ENCODE data around the gene AGBL4. TPM values are rescaled to one million over a fixed set of nuclear protein-coding genes. Genes with fewer than 3 reads are reported as not detected.
A peak's percentile ranks its signal among the peaks of the same experiment; 100 is the strongest.

Gene AGBL4
- total RNA-seq, 2 experiments from 2014 or later, result not detected

DNA sequence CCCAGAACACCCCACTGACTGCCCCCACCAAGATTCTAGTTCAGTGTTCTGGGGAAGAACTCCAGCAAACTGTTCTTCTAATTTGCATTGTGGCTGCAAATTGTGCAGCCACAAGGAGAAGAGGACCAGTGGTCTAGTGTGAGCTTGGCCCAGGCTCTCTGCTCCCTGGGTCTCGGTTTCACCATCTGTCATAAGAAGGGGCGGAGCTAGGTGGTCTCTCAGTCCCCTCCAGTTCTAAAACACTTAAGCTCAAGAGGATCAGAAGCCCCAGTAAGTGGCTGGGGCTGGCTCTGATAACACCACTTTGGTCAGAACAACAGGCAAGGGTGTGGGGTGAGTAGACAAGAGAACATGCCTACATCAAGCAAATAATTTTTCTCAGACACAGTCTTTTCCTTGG, 1346.9 kb downstream of the AGBL4 start:
- H3K9me3 Mint-ChIP-seq (ENCODE audit: low read depth), result no peaks in the 10 kb centered on the region
- intact Hi-C loops (cut with DNase I, micrococcal nuclease), result loop anchor here (1.0 to 10.0 kb wide), 5 partner anchors 140 to 1672 kb away; no protein-coding TSS in a partner anchor
- no peaks in the 10 kb centered on the region for H3K36me3 Mint-ChIP-seq (ENCODE audit: low read depth)
- ATAC-seq (no peak), DNase-seq (no peak)
- no peak overlapping the region for H3K27ac Mint-ChIP-seq
- CTCF ChIA-PET, result interaction anchor here (0.6 to 2.4 kb wide), 18 partner anchors 16 to 1672 kb away, joined by 3 to 23 read pairs (median 4); no protein-coding TSS in a partner anchor
- no peaks in the 10 kb centered on the region for H3K4me1 Mint-ChIP-seq
- H3K4me3 Mint-ChIP-seq, result no peak overlapping the region
- peaks cover 20% of the 10 kb centered on the region for H3K27me3 Mint-ChIP-seq
- POLR2A ChIA-PET, result no interaction called here

DNA sequence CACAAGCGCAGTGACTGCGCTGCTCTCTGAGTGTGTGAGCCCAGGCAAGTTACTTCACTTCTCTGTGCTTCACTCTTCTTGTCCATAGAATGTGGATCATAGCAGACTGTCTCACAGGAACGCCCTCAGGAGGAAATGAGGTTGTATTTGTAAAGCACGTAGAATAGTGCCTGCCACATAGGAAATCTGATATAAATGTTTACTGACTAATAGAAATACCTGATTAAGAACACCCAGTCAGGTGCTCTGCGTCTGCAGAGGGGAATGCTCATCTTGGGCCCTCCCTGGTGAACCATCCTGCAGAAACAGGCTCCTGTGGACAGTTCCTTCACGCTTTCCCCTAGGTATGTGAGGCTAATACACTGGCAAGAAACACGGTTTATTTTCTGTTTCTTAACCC, 1347.4 kb downstream of the AGBL4 start:
- ATAC-seq, result no peak
- H3K27me3 Mint-ChIP-seq, result peaks cover 20% of the 10 kb centered on the region
- ChIA-PET CTCF (interaction anchor here (0.6 to 1.3 kb wide), 3 partner anchors 196 to 1596 kb away, joined by 3 read pairs; no protein-coding TSS in a partner anchor), POLR2A (no interaction called here)
- no peaks in the 10 kb centered on the region for H3K4me1 Mint-ChIP-seq
- no peak overlapping the region for H3K4me3 Mint-ChIP-seq
- H3K27ac Mint-ChIP-seq, result no peak overlapping the region
- no peaks in the 10 kb centered on the region for H3K36me3 Mint-ChIP-seq (ENCODE audit: low read depth)
- H3K9me3 Mint-ChIP-seq (ENCODE audit: low read depth), result no peaks in the 10 kb centered on the region
- intact Hi-C loops (cut with DNase I, micrococcal nuclease), result loop anchor here (2.0 to 10.0 kb wide), 4 partner anchors 198 to 1672 kb away; no protein-coding TSS in a partner anchor
- DNase-seq, result no peak

GRCh38 chr1:48675251-48675650, 1348.5 kb downstream of the AGBL4 start:
- ATAC-seq (no peak), DNase-seq (no peak)
- H3K36me3 Mint-ChIP-seq (ENCODE audit: low read depth), result no peaks in the 10 kb centered on the region
- intact Hi-C loops (cut with DNase I, micrococcal nuclease), result loop anchor here (5.0 to 10.0 kb wide), 3 partner anchors 200 to 1672 kb away; no protein-coding TSS in a partner anchor
- no peaks in the 10 kb centered on the region for H3K4me1 Mint-ChIP-seq
- POLR2A ChIA-PET, result no interaction called here
- CTCF ChIA-PET, result no interaction called here
- H3K27ac Mint-ChIP-seq, result no peak overlapping the region
- no peaks in the 10 kb centered on the region for H3K9me3 Mint-ChIP-seq (ENCODE audit: low read depth)
- H3K27me3 Mint-ChIP-seq, result peaks cover 20% of the 10 kb centered on the region
- H3K4me3 Mint-ChIP-seq, result no peak overlapping the region

DNA sequence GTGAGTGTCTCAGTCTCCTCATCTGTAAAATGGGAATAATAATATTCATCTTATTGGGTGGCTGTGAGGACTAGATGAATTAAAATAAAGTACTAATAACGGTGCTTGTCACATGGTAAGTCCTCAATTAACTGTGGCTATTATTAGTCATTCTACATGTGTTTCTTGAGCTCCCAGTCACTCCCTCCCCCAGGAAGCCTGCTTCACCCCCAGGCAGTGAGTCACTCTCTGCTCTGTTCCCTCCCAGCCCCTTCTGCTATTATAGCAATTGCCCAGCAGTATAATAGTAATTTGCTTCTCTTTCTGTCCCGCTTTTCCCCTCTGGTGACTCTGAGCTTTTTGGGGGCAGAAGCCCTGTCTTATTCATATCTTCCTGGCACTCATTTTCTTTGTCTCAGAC, 1349.1 kb downstream of the AGBL4 start:
- H3K4me3 Mint-ChIP-seq, result no peak overlapping the region
- no peaks in the 10 kb centered on the region for H3K9me3 Mint-ChIP-seq (ENCODE audit: low read depth)
- no peak overlapping the region for H3K27ac Mint-ChIP-seq
- H3K27me3 Mint-ChIP-seq, result peaks cover 21% of the 10 kb centered on the region
- CTCF ChIA-PET, result interaction anchor here (0.5 kb wide), 1 partner anchor 1103 kb away, joined by 4 read pairs; no protein-coding TSS in a partner anchor
- no peak for DNase-seq
- intact Hi-C loops (cut with DNase I, micrococcal nuclease), result loop anchor here (5.0 to 10.0 kb wide), 3 partner anchors 200 to 1673 kb away; no protein-coding TSS in a partner anchor
- POLR2A ChIA-PET, result no interaction called here
- no peaks in the 10 kb centered on the region for H3K4me1 Mint-ChIP-seq
- no peak for ATAC-seq
- H3K36me3 Mint-ChIP-seq (ENCODE audit: low read depth), result no peaks in the 10 kb centered on the region

DNA sequence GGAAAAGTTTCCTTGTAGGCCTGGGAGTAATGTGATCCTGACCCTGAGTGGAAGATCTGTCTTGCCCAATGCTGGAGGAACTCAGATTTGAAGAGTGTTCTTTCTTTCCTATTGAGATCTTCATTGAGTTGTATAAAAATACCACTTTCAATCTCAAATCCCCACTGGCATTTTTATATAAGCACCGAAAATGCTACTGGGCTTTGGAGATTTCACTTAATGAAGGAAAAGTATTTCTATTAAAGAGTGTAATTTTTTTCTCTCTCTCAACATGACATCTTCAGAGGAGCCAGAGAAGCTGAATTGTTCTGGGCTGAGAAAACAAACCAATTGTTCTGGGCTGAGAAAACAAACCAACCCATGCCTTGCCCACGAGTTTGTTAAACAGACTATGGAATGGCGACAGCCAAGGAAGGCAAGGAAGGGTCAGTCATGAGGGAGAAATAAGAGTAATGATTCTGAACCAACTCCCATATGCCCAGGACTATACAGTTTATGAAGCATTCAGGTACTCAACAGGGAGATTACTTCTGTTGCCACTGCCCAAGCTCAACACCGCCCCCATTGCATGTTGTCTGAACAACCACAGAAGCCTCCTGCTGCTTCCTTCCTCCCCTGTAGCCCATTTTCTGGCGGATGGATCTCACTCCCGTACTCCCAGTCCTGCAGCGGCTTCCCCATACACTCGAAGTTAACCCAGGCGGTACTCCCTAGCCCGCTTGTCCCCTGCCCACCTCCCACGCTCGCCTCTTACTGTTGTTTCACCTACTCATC, 1350.2 kb downstream of the AGBL4 start:
- no peaks in the 10 kb centered on the region for H3K9me3 Mint-ChIP-seq (ENCODE audit: low read depth)
- DNase-seq, result peak; percentile 8
- H3K36me3 Mint-ChIP-seq (ENCODE audit: low read depth), result no peaks in the 10 kb centered on the region
- H3K4me1 Mint-ChIP-seq, result no peaks in the 10 kb centered on the region
- ATAC-seq, result no peak
- H3K27me3 Mint-ChIP-seq, result peaks cover 25% of the 10 kb centered on the region
- ChIA-PET CTCF (interaction anchor here (0.6 kb wide), 1 partner anchor 9 kb away, joined by 3 read pairs; no protein-coding TSS in a partner anchor), POLR2A (no interaction called here)
- H3K4me3 Mint-ChIP-seq, result no peak overlapping the region
- no peak overlapping the region for H3K27ac Mint-ChIP-seq
- intact Hi-C loops (cut with DNase I, micrococcal nuclease), result loop anchor here in 1 of 2 experiments (10.0 kb wide), 1 partner anchor 201 kb away; no protein-coding TSS in a partner anchor

GRCh38 chr1:48671578-48671977, 1352.2 kb downstream of the AGBL4 start:
- ATAC-seq, result no peak
- ChIA-PET POLR2A (no interaction called here), CTCF (no interaction called here)
- Mint-ChIP-seq H3K36me3 (ENCODE audit: low read depth) (no peaks in the 10 kb centered on the region), H3K4me1 (no peaks in the 10 kb centered on the region), H3K27me3 (peaks cover 23% of the 10 kb centered on the region), H3K4me3 (no peak overlapping the region), H3K27ac (no peak overlapping the region), H3K9me3 (ENCODE audit: low read depth) (no peaks in the 10 kb centered on the region)
- intact Hi-C loops (cut with DNase I, micrococcal nuclease), result loop anchor here in 1 of 2 experiments (10.0 kb wide), 1 partner anchor 203 kb away; no protein-coding TSS in a partner anchor
- no peak for DNase-seq

DNA sequence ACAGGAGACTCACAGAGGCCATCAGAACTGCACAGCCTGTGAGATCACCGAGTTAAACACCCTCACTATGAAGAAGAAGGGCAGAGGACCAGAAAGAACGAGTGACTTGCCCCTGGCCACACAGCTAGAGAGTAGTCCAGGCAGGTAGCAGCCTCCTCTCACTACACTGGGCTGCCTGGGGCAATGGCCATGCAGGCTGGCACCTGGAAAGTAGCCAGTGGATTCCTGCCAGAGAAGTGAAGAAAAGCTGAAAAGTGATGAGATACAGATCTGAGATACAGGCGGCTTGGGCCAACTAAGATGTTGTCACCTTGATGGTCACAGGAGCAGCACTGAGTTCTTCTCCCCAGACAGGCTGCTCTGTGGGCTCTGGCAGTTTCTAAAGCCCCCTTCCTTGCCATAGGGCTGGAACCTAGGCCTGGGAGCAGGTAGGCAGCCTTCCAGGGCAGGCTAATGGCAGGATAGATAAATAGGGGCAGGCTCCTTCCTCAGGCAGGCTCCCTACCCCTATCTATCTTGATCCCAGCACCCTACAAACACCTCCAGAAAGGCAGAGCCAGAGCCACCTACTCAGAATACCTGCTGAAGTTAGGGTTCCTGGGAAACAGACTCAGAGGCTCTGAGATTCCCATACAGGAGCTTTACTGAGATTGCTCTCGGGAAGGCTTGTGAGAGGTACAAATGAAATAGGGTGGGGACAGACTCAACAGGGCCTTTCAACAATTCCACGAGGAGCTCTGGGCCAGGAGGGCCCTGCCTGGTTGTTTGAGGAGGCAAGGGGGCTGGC, 1353.3 kb downstream of the AGBL4 start:
- ATAC-seq (no peak), DNase-seq (no peak)
- H3K9me3 Mint-ChIP-seq (ENCODE audit: low read depth), result no peaks in the 10 kb centered on the region
- peaks cover 23% of the 10 kb centered on the region for H3K27me3 Mint-ChIP-seq
- H3K4me3 Mint-ChIP-seq, result no peak overlapping the region
- H3K4me1 Mint-ChIP-seq, result no peaks in the 10 kb centered on the region
- H3K27ac Mint-ChIP-seq, result no peak overlapping the region
- CTCF ChIA-PET, result no interaction called here
- no peaks in the 10 kb centered on the region for H3K36me3 Mint-ChIP-seq (ENCODE audit: low read depth)
- intact Hi-C loops (cut with DNase I, micrococcal nuclease), result loop anchor here in 1 of 2 experiments (10.0 kb wide), 1 partner anchor 204 kb away; no protein-coding TSS in a partner anchor
- POLR2A ChIA-PET, result no interaction called here

DNA sequence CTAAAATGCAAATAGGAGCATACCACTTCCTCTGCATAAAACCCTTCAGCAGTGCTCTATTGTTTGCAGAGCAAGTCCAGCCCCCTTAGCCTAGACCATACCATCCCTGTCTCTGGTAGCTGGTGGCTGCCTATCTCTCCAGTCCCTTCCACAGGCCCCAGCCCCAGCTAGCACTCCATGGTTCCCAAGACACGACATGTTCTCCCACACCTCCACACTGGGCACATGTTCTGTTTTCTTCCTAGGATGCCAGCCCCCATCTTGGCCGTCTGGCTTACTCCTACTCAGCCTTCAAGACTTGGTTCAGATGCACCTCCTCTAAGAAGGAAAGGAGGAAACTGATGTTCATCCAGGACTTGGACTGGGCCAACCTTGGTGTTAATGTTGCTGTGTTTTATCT, 1355.4 kb downstream of the AGBL4 start:
- ChIA-PET CTCF (interaction anchor here (0.8 kb wide), 1 partner anchor 10 kb away, joined by 3 read pairs; no protein-coding TSS in a partner anchor), POLR2A (no interaction called here)
- H3K4me1 Mint-ChIP-seq, result no peaks in the 10 kb centered on the region
- DNase-seq, result no peak
- no peaks in the 10 kb centered on the region for H3K36me3 Mint-ChIP-seq (ENCODE audit: low read depth)
- ATAC-seq, result no peak
- H3K27ac Mint-ChIP-seq, result no peak overlapping the region
- intact Hi-C loops (cut with DNase I, micrococcal nuclease), result no loop called here
- H3K27me3 Mint-ChIP-seq, result peaks cover 8% of the 10 kb centered on the region
- H3K4me3 Mint-ChIP-seq, result no peak overlapping the region
- no peaks in the 10 kb centered on the region for H3K9me3 Mint-ChIP-seq (ENCODE audit: low read depth)

DNA sequence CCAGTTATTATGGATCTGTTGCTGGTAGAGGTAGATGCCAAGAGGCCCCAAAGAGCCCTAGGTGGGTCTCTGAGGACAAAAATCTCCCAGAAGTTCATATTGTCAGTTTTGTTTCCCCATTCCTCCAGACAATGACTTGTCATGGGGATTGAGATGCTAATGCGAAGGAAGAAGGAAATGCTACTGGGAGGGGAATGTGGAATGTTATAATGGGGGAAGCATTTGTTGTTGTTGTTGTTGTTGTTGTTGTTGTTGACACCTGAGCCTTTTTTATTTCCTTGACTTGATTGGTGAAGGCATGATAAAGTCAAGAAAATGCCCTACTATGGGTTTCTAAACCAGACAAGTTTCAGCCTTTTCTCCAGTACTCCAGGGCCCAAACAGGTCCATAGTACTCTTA, 1356.0 kb downstream of the AGBL4 start:
- no peaks in the 10 kb centered on the region for H3K9me3 Mint-ChIP-seq (ENCODE audit: low read depth)
- no peak overlapping the region for H3K4me3 Mint-ChIP-seq
- no peaks in the 10 kb centered on the region for H3K4me1 Mint-ChIP-seq
- CTCF ChIA-PET, result interaction anchor here (0.8 kb wide), 1 partner anchor 11 kb away, joined by 3 read pairs; no protein-coding TSS in a partner anchor
- POLR2A ChIA-PET, result no interaction called here
- no peak for DNase-seq
- H3K27ac Mint-ChIP-seq, result no peak overlapping the region
- no peaks in the 10 kb centered on the region for H3K36me3 Mint-ChIP-seq (ENCODE audit: low read depth)
- no peak for ATAC-seq
- intact Hi-C loops (cut with DNase I, micrococcal nuclease), result no loop called here
- H3K27me3 Mint-ChIP-seq, result peaks cover 8% of the 10 kb centered on the region

DNA sequence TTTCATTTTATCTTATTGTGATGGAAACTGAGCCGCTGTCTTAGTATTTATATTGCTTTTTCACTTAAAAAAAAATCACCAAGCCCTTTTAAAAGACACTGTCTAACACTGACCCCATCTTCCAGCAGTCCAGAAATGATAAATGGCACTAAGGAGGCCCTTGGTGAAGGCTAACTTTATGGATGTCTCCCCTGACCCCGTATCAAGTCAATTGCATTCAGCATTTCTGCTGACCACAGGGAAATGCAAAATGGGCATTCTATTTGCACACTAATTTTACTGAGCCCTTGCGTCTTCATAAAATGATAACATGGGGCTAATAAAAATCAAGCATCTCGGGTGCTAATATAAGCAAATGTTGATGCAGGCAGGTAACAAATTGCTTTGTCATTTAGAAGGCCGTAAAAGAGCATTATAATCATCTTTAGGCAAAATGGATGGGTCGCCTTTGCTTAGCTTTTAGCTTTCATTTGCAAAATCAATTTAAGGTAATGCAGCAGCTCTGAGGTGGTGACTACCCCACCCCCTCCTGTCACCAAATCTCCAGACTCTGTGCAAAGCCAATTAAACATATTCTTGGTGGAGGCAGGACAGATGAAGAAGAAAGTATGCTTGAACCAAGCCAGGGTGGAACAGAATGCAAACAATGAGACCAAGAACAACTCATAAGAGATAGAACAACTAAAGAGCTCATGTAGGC, 1357.9 kb downstream of the AGBL4 start:
- H3K36me3 Mint-ChIP-seq (ENCODE audit: low read depth), result no peaks in the 10 kb centered on the region
- POLR2A ChIA-PET, result no interaction called here
- H3K27me3 Mint-ChIP-seq, result peaks cover 14% of the 10 kb centered on the region
- no peaks in the 10 kb centered on the region for H3K9me3 Mint-ChIP-seq (ENCODE audit: low read depth)
- no peak overlapping the region for H3K4me3 Mint-ChIP-seq
- intact Hi-C loops (cut with DNase I, micrococcal nuclease), result no loop called here
- no peaks in the 10 kb centered on the region for H3K4me1 Mint-ChIP-seq
- CTCF ChIA-PET, result no interaction called here
- ATAC-seq (no peak), DNase-seq (no peak)
- H3K27ac Mint-ChIP-seq, result no peak overlapping the region

All from activated CD4-positive, alpha-beta T cell treated with anti-CD3 and anti-CD28 coated beads for 36 hours (primary cell).